ENCODE data around the gene PALLD. TPM values are rescaled to one million over a fixed set of nuclear protein-coding genes. Genes with fewer than 3 reads are reported as not detected.
A peak's percentile ranks its signal among the peaks of the same experiment; 100 is the strongest.

PALLD gene
- total RNA-seq, 1 experiment from 2014 or later = 91.8 TPM

DNA sequence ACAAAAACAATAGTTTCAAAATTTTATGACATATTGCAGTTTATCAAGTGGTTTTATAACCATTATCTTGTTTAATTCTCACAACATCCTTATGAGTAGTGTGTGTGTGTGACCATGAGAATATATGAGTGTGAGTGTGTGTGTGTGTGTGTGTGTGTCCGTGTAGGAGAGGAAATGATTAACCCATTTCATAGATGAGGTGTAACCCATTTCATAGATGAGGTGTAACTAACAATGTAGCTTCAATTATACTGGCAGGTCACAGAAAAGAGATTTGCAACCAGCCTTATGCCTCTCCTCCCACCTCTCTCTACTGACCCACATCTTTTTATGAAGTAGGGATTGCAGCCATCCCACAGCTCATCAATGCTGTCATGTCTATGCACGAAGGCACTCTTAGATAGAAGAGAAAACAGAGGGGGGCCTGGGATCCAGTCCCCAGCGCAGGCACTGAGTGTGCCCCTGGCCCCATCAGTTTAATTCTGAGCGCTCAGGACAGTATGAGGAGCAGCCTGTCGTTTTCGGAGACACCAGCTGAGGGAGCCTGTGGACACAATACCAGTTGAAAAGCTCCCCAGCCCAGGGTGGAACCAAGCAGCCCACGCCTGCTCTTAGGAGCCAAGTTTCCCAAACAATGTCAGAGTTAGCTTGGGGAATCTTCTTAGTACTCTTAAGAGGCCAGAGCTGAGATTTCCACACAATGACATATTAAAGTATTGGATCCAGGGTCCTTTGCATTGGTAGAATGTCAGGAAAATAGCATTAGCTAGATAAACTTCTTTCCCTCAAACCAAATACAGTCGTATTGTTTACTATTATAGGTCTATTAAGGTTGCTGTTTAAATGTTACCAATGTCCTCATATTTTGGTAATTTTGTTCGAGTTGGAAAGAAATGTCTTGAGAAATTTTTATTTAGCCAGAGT lies 88.6 kb downstream of the PALLD start:
- peak; percentile 85 for DNase-seq (ENCODE audit: extremely low read depth, low read depth)

GRCh38 chr4:168586926-168587325 lies 90.1 kb downstream of the PALLD start:
- no peak for DNase-seq (ENCODE audit: extremely low read depth, low read depth)

DNA sequence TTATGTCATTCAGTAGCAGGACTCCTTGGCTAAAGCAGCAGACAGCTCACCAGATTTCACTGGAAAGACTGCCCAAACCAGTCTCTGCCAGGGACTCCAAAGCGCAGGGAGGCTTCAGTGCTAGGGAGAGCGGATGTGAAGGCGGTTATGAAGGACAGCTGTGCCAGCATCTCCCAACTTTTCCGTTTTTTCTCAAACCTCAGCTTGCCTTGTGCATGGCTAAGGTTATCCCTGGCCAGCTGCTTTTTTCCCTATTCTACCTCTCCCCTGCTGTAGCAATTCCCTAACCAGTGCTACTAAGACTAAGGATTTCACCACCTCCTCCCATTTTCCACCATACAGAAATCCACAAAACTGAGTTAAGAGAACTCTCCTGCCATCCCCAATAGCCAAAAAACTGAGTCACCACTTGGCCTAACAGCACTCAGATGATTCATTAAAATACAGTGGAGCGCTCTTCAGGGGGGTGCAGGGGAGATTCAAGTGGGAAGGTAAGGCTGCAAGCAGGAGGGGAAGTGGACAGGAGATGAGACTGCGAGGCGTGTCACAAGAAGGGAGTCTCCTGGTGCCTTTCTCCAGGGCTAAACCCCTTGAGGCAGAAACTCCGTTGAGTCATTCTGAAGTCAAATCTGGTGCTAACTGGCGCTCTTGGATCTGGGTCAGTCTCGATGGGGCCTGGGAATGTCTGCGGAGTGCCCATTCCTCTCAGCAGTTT lies 90.7 kb downstream of the PALLD start:
- DNase-seq (ENCODE audit: extremely low read depth, low read depth) = peak; percentile 67

DNA sequence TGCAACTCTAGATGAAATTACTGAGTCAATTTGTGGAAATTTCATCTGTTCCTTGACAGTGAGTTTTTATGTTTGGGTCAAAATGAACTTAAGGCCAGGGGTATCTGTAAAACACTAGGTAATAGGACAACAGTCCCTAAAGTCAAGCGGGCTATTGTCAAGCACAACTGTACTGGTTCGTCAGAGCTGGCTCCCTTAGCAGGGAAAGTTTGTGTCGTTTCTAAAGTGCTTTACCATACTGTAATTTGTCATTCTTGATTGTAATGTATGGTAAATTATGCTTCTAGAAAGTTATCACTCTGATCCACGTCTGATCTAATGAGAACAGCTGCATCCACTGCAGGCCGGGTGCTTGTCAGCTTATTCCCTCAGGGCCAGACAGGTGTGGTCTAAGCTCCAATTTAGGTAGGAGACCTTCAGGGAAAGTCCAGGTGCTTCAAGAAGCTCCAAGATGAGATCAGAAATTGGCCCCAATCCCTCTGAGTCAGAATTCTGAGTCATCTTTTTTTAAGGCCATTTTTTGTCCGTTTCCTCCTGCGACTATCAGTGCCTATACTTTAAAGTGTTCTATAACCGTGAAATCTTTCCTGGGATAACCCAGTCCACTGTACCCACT lies 92.2 kb downstream of the PALLD start:
- DNase-seq (ENCODE audit: extremely low read depth, low read depth) = no peak

GRCh38 chr4:168592676-168593075 lies 95.8 kb downstream of the PALLD start:
- DNase-seq (ENCODE audit: extremely low read depth, low read depth) = no peak

- no peak for DNase-seq (ENCODE audit: extremely low read depth, low read depth)
These were observed 96.5 kb downstream of the PALLD start for GRCh38 chr4:168593399-168593798.

GRCh38 chr4:168594121-168594520 lies 97.3 kb downstream of the PALLD start:
- no peak for DNase-seq (ENCODE audit: extremely low read depth, low read depth)

- DNase-seq (ENCODE audit: extremely low read depth, low read depth) = no peak
These were observed 101.3 kb downstream of the PALLD start for GRCh38 chr4:168598191-168598590.

DNA sequence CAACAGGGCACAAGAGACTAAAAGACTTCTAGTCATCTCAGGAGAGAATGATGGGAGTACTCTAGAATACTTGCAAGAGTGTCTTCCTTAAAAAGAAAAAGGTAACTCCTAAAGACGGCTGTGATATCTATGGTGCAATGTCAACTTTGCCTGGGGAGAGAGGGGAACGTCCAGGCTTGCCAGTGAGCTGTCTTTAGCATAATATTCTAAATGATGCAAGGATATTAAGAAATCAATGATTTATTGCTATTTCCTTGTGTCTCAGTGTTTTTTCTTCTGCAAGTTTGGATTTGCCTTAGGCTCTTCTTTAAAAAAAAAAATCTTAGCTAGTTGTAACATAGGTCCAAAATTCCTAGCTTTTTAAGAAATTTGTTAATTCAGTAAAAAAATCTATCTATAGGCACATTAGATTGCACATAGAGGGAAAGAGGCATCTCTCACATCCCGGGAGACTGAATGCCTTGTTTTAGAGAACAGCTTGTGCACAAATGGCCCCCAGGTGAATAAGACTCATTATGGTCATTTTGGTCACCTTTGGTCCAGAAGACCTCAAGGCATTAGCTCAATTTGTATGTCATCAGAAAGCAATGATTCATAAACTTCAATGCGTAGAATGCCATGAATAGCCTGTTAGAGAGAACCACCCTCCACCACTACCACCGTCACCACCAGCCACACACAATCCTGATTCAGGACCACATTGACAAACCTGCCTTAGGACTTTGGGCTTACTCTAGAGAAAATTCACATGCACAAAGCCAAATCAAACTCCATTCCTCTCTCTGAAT lies 104.1 kb downstream of the PALLD start:
- no peak for DNase-seq (ENCODE audit: extremely low read depth, low read depth)

- DNase-seq (ENCODE audit: extremely low read depth, low read depth) = no peak
These were observed 105.0 kb downstream of the PALLD start for GRCh38 chr4:168601899-168602298.

DNA sequence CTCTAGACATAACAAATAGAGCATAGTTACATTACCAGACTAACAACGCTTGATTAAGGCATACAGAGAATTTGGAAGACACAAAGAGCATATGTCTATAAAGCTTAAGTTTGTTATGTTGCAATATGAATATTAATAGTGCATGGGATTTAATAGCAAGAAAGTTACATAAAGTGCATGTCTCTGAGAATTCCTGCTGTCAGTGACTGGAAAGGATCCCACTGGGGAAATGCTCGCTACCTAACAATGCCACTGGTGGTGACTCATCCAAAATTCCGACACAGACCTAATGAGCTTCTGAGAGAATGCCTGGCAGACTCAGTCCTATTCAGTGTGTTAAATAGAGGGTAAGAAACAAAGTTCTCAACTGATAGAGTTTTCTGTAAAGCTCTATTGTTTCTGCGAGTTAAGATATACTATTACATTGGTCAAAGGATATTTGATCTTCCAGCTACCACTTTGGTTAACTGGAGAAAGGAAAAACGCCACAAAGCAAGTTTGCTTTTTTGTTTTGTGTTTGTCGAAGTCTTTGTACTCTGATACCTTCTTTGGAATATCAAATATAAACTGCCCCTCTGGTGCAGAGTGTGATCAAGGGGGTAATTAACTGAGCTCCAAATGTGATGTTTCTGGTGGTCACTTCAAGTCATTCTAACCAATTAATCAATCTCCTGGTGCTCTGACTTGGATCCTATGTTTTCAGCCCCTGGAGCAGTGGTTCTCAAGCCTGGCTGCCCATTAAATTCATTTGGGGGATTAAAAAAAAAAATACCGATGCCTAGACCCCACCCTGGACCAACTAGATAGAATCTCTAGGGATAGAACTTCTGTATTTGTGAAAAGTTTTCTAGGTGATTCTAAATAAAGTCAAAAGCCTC lies 107.9 kb downstream of the PALLD start:
- no peak for DNase-seq (ENCODE audit: extremely low read depth, low read depth)

GRCh38 chr4:168605411-168605810 lies 108.6 kb downstream of the PALLD start:
- DNase-seq (ENCODE audit: extremely low read depth, low read depth) = no peak

DNA sequence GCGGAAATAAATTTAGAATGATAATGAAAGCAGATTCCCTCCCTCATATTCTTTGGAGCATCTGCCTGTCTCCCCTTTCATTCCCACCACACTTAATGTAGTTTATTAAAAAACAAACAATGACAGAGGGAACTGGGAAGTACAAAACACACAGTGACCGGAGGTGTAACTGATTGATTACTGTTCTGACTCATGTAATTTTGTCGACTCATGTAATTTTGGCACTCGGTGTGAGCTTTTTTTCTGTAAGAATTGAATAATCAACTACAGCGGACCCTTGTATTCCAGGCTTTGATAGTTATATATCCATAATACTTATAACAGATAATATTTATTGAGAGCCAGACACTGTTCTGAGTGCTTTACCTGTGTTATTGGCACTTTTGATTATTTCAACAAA lies 110.4 kb downstream of the PALLD start:
- DNase-seq (ENCODE audit: extremely low read depth, low read depth) = no peak

DNA sequence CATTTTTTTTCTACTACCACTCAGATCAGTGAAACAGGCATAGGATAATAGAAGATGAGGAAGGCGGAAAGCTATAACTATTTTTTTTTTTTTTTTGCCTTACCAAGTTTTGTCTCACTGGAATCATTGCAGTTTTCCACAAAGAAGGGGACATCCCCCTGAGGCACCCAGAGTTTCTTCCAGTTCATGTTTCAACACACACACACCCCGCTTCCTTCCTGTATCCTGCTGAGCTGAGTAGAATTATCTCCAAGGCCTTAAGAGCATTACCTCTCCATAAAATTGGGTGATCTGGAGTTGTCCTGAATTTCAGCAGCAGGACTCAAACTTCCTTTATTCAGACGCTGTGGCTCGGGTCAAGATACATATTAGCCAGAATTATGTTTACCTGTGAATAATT lies 111.9 kb downstream of the PALLD start:
- no peak for DNase-seq (ENCODE audit: extremely low read depth, low read depth)

DNA sequence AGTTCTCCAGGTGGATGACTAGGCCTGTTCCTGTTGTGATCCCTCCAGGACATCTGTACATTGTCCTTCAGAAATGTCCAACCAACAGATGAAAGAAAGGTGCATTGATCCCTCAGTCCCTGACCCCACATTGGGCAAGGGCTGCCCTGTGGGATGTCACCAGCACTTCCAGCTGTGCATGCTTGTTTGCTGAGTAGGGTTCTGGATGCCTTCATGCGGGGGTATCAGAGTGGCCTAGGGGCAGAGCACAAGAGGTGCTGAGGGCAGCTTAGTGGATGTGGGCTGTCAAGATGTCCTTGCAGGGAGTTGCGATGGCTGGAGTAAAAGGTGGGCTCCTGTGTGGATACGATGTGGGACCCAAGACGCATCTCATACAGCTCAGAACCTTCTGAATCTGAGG lies 112.5 kb downstream of the PALLD start:
- DNase-seq (ENCODE audit: extremely low read depth, low read depth) = no peak

DNA sequence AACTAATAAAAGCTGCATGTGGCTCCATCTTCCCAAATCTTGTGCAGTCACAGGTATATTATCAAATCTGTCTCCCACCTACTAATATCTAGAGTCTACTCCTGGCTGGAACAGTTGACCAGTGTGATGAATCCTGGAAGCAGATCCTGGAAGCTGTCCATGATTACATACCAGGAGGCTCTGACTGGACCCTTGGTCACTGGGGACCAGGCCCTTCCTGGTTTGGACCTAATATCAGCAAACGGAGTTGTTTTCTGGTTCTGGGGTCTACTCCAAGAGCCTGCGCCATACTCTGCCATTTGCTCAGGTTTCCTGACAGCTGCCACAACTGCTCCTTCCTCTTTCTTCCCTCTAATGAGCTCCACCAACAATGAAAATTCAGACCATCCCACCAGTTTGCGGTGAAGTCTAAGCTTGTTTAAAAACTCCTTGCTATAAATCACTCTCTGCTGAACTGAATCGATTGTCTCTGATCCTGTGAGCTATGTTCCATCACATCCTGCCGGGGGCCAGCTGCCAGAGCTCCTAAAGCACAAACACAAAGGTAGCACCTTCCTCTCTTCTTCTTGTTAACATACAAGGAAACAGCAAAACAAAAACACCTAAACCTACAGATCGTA lies 114.2 kb downstream of the PALLD start:
- DNase-seq (ENCODE audit: extremely low read depth, low read depth) = no peak

GRCh38 chr4:168612450-168613135 lies 115.7 kb downstream of the PALLD start:
- DNase-seq (ENCODE audit: extremely low read depth, low read depth) = no peak

DNA sequence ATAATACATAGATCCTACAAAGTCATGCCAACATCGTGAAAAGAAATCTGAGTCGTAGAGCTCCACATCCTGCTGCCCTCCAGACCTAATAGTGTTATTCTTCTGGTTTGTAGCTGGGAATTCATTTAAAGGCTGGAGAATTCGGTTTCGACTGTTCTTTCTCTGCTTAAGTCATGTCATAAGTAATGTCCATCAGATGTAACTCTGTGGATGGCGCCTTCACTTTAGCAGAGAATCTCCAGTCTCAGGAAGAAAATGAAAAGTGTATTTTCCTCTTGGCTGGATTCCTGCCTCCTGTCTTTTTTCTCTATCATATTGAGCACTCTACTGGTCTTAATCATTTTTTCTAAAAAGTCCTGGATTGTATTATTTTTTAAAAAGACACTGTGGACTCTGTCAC lies 117.0 kb downstream of the PALLD start:
- DNase-seq (ENCODE audit: extremely low read depth, low read depth) = no peak

Measured in NCI-H460 (cell line).